ENCODE data around the gene SH3BP2. TPM values are rescaled to one million over a fixed set of nuclear protein-coding genes. Genes with fewer than 3 reads are reported as not detected.
A peak's percentile ranks its signal among the peaks of the same experiment; 100 is the strongest.

The SH3BP2 gene
- total RNA-seq, 1 donor from 2014 or later = 24.9 TPM

DNA sequence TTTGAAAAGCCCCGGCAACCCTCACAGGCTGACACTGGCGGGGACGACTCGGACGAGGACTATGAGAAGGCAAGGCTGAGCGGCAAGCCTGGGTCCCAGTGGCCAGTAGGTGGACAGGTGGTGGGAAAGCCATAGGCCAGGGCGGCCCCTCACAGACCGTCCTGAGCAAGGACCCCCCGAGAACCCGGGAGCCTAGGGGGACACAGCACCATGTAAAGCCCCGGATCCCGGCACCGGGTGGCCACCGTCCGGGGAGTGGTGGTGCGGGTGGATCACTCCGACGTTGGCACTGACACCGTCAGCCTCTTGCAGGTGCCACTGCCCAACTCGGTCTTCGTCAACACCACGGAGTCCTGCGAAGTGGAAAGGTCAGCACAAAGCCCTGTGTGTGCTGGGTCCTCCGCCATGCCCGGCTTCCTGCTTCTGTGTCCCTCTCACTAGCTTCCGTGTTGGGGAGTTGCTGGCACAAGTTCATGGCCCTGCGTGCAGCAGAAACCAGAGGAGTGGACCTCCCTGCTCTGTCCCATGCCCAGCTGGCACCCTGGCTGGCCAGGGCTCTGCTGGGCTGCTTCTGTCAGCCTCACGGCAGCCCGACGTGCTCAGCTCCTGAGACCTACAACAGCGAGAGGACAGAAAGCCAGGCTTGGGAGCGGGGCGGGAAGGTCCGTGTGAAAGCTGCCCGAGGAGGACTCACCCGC is 38.9 kb downstream of the SH3BP2 start:
- no peak for DNase-seq (ENCODE audit: low read depth, low spot score)

DNA sequence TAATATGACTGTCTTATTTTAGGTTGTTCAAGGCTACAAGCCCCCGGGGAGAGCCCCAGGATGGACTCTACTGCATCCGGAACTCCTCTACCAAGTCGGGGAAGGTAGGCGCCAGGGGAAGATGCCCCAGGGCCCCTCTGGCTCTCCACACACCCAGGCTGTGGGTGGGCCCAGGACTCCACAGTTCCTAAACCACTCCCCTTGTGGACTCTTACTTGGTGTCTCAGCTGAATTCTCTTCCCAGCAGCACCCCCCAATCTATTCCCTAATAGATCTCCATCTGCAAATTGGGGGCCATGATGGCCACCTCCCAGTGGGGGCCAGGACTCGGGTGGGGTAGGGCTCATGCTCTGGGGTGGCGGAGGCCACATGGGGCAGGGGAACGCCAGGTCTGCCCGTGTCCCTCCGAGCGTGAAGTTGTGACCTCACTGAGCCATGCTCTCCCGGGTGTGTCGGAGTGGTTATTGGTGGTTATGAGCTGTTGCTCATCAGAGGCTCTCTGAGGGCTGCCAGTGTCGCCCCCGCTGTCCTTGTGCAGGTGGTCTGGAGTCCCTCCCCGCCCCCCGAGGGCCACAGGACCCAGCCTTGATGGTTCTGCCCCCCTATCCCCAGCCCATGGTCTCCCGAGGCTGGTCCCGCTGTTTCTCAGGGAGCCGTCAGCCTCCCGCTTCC is 39.6 kb downstream of the SH3BP2 start:
- no peak for DNase-seq (ENCODE audit: low read depth, low spot score)

GRCh38 chr4:2832981-2833670 is 40.2 kb downstream of the SH3BP2 start:
- DNase-seq (ENCODE audit: low read depth, low spot score) = no peak

- no peak for DNase-seq (ENCODE audit: low read depth, low spot score)
These were observed 40.8 kb downstream of the SH3BP2 start for GRCh38 chr4:2833671-2834000.

GRCh38 chr4:2834001-2834921 is 41.4 kb downstream of the SH3BP2 start:
- DNase-seq (ENCODE audit: low read depth, low spot score) = no peak

- DNase-seq (ENCODE audit: low read depth, low spot score) = no peak
These were observed 43.1 kb downstream of the SH3BP2 start for GRCh38 chr4:2835978-2836377.

DNA sequence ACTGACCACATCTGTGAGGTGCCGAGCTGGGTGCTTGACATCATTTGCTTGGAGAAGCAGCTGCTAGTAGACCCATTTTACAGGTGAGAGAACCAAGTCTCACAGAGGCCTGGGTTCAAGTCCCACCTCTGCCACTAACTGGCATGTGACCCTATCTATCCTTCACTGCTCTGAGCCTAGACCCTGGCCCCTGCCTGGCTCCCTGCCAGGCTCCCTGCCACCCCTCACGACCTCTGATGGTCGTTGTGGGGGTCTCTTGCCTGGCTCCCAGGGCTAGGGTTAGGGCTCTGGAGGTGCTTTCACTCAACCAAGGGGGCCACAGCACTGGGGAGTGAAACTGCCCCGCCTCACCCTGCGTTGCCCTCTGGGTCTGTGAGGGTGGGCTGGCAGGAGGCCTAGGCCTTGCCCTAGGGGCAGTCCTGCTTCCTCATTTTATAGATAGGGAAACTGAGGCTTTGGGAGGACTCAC is 43.5 kb downstream of the SH3BP2 start:
- no peak for DNase-seq (ENCODE audit: low read depth, low spot score)

- no peak for DNase-seq (ENCODE audit: low read depth, low spot score)
These were observed 44.4 kb downstream of the SH3BP2 start for GRCh38 chr4:2837110-2837903.

DNA sequence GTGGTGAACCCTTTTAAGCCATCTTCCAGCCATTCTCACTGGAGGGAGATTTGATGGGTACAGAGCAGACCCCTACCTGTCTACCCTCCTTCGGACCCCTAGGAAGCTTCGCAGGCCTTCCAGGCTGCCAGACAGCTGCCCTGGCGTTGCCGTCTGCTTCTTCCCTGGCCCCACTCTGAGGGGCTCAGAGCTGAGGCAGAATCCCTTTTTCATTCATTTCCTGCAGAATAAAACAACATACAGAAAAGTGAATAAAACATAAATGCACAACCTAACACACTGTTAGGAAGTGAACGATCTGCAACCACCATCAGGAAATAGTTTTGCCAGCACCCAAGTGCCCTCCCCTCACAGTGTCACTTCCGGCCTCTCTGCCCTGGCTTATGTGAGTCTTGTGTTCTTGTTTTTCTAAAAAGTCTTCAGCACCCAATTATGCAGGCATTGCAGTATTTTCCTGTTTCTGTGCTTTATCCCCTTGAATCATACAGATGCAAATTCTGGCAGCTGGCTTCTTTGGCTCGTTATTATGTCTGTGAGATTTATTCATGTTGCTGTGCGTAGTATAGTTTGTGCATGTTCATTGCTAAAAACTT is 45.1 kb downstream of the SH3BP2 start:
- no peak for DNase-seq (ENCODE audit: low read depth, low spot score)

GRCh38 chr4:2839060-2839459 is 46.2 kb downstream of the SH3BP2 start:
- DNase-seq (ENCODE audit: low read depth, low spot score) = no peak

DNA sequence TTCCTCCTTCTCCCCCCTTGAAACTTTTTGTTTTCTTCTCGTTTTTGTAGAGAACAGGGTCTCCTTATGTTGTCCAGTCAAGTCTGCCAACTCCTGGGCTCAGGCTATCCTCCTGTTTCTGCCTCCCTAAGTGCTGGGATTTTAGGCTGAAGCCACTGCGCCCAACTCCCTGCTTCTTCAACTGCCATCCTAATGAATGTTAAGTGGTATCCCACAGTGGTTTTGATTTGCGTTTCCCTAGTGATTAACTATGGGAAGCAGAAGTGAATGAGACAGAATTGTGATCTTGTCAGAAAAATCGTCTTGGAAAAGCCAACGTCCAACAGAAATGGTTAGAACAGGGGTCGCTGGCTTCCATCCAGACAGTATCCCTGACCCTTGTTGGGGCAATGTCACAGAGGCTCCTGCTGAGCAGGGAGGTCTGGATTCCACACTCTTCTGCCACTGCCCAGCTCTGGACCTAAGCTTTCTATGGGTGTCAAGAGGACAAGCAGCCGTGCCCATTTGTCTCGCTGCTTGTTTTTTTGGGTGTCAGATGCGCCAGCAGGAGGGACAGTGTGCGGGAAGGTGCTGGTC is 49.9 kb downstream of the SH3BP2 start:
- DNase-seq (ENCODE audit: low read depth, low spot score) = no peak

GRCh38 chr4:2843263-2843940 is 50.5 kb downstream of the SH3BP2 start, which contains the start of gene ADD1:
ADD1 (plus strand) TSS chr4:2843844; CDS start chr4:2875916, 32,072 bp downstream.
- peak; percentile 75 for DNase-seq (ENCODE audit: low read depth, low spot score)

- DNase-seq (ENCODE audit: low read depth, low spot score) = no peak
These were observed 51.2 kb downstream of the SH3BP2 start for GRCh38 chr4:2843941-2844584.

DNA sequence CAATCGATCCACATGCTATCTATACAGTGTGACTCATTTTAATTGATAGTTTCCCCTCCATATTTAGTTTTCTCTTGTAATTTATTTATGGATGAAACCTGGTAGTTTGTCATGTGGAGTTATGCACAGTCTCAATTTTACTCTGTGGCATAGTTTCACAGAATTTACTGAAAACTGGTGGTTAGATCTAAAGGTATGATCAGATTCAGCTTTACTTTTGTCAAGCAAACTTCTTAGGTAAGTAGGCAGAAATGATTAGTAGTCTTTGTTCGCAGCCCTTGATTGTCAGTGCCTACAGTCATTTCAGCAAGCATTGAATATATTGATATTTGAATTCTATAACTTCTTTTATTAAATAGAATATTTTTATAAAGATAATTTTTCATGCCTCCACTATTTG is 53.3 kb downstream of the SH3BP2 start:
- DNase-seq (ENCODE audit: low read depth, low spot score) = no peak

- DNase-seq (ENCODE audit: low read depth, low spot score) = no peak
These were observed 54.5 kb downstream of the SH3BP2 start for GRCh38 chr4:2847302-2847871.

DNA sequence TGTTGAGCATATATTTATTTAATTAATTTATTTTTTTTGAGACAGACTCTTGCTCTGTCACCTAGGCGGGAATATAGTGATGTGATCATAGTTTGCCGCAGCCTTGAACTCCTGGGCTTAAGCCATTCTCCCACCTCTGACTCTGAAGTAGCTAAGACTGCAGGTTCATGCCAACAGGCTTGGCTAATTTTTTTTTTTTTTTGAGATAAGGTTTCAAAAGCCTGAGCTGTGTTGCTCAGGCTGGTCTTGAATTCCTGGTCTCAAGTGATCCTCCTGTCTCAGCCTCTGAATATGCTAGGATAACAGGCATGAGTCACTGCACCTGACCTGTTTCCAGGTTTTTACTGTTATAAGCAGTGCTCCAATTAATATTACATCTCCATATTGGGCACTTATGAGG is 55.6 kb downstream of the SH3BP2 start:
- no peak for DNase-seq (ENCODE audit: low read depth, low spot score)

DNA sequence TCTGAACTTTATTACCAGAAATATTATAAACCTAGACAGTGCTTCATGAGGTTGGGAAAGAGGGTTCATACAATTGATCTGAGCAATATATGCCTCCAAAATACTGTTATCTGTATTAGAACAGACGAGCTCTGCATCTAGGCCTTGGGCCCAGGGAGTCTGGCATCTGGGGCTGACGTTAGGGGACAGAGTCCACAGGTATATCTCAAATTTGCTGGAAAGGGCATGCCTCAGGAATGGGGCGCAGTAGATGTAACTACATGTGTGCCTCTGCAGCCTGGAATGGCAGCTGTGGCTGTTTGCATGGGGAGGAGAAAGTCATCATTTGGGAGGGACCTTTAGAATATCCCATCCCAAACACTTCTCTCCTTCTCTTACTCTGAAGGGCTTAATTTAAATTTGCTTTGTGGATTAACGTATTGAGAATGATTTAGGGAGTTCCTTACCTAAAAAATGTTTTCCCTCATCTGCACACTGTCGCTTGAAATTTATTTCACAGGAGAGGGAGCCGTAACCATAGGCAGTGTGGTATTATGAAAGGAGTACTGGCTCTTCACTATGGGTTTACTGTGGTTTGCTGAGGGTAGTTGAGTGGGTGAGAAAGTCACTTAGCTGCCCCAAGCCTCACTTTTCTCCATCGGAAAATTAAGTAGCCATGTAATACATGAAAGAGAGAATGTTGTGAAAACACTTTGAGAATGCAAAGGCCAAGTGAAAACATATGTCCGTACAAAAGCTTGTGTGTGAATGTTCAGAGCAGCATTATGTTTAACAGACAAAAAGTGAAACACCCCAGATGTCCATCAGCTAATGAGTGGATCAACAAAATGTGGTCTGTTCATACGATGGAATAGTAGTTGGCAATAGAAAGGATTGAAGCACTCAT is 56.6 kb downstream of the SH3BP2 start:
- DNase-seq (ENCODE audit: low read depth, low spot score) = no peak

Data from pulmonary artery endothelial cell (primary cell).